ENCODE measurements around the gene LIN7C. TPM values are rescaled to one million over a fixed set of nuclear protein-coding genes. Genes with fewer than 3 reads are reported as not detected.

LIN7C gene
- total and polyA plus RNA-seq, 2 of the 13 experiments (the other 11 are each of a cell fraction or from before 2014, with no cell fraction given), result 14.8 to 37.2 TPM

DNA sequence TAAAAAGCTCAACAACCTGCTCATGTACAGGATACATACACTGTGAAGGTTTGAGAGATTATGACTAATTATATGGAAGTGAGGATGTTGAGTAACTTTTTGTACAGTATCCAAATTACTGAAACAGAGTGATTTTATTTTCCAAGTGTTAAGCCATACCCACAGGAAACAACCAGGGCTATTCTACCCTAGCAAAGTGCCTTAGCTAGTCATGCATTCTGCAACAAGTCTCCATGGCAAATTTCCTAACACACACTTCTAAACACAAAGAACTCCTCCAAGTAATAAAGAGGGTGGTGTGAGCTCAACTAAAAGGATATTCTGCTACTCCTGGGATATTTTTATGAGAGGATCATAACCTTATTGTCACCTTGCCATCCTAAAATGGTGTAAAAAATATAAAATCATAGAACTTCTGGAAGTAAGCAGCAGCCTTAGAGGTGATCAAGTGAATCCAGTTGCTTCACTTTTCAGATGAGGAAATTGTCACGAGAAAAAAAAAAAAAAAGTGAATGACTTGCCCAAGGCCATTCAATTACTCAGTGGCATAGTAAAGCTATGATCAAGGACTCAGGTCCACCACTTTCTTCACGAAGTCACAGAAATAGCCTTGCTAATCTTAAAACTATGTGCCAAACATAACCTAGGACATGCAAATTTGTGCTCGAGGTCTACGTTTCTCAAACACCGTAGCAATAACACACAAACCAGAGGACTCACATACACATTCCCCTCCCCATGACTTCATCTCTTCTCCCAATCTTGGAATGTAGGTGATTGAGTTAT lies 38.2 kb downstream of the LIN7C start (continued):
- TF ChIP-seq, protein P1, sequence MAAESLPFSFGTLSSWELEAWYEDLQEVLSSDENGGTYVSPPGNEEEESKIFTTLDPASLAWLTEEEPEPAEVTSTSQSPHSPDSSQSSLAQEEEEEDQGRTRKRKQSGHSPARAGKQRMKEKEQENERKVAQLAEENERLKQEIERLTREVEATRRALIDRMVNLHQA (CRISPR knock-in tag; IDR thresholded peaks at IDR 0.05), result no peak
- no peak for TF ChIP-seq ZNF570 (CRISPR knock-in tag; IDR thresholded peaks at IDR 0.05; ENCODE audit: borderline replicate concordance)
- TF ChIP-seq MIXL1 (CRISPR knock-in tag; IDR thresholded peaks at IDR 0.05), result no peak
- TF ChIP-seq, protein P2, sequence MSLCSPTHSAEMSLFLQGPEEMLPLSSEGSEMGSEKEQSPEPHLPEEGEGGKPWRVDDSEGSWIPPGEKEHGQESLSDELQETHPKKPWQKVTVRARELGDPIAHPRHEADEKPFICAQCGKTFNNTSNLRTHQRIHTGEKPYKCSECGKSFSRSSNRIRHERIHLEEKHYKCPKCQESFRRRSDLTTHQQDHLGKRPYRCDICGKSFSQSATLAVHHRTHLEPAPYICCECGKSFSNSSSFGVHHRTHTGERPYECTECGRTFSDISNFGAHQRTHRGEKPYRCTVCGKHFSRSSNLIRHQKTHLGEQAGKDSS (CRISPR knock-in tag; IDR thresholded peaks at IDR 0.05; ENCODE audit: borderline replicate concordance, low read depth), result no peak
- TF ChIP-seq, protein P3, sequence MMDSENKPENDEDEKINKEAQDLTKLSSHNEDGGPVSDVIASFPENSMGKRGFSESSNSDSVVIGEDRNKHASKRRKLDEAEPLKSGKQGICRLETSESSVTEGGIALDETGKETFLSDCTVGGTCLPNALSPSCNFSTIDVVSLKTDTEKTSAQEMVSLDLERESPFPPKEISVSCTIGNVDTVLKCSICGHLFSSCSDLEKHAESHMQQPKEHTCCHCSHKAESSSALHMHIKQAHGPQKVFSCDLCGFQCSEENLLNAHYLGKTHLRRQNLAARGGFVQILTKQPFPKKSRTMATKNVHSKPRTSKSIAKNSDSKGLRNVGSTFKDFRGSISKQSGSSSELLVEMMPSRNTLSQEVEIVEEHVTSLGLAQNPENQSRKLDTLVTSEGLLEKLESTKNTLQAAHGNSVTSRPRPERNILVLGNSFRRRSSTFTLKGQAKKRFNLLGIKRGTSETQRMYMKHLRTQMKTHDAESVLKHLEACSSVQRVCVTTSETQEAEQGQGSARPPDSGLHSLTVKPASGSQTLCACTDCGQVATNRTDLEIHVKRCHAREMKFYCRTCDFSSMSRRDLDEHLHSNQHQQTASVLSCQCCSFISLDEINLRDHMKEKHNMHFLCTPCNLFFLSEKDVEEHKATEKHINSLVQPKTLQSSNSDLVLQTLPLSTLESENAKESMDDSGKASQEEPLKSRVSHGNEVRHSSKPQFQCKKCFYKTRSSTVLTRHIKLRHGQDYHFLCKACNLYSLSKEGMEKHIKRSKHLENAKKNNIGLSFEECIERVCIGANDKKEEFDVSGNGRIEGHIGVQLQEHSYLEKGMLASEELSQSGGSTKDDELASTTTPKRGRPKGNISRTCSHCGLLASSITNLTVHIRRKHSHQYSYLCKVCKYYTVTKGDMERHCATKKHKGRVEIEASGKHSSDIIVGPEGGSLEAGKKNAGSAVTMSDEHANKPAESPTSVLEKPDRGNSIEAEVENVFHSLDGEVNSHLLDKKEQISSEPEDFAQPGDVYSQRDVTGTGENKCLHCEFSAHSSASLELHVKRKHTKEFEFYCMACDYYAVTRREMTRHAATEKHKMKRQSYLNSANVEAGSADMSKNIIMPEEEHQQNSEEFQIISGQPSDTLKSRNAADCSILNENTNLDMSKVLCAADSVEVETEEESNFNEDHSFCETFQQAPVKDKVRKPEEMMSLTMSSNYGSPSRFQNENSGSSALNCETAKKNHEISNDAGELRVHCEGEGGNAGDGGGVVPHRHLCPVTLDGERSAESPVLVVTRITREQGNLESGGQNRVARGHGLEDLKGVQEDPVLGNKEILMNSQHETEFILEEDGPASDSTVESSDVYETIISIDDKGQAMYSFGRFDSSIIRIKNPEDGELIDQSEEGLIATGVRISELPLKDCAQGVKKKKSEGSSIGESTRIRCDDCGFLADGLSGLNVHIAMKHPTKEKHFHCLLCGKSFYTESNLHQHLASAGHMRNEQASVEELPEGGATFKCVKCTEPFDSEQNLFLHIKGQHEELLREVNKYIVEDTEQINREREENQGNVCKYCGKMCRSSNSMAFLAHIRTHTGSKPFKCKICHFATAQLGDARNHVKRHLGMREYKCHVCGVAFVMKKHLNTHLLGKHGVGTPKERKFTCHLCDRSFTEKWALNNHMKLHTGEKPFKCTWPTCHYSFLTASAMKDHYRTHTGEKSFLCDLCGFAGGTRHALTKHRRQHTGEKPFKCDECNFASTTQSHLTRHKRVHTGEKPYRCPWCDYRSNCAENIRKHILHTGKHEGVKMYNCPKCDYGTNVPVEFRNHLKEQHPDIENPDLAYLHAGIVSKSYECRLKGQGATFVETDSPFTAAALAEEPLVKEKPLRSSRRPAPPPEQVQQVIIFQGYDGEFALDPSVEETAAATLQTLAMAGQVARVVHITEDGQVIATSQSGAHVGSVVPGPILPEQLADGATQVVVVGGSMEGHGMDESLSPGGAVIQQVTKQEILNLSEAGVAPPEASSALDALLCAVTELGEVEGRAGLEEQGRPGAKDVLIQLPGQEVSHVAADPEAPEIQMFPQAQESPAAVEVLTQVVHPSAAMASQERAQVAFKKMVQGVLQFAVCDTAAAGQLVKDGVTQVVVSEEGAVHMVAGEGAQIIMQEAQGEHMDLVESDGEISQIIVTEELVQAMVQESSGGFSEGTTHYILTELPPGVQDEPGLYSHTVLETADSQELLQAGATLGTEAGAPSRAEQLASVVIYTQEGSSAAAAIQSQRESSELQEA (CRISPR knock-in tag; IDR thresholded peaks at IDR 0.05; ENCODE audit: not compliant biosample characterization), result no peak
- peak; percentile 34; the same call in 1 of the 2 replicates for TF ChIP-seq KAT8 (CRISPR knock-in tag; IDR thresholded peaks at IDR 0.05)
- TF ChIP-seq SKI (IDR thresholded peaks at IDR 0.05; ENCODE audit: partially characterized antibody), result no peak
- no peak for TF ChIP-seq ZC3H13 (CRISPR knock-in tag; IDR thresholded peaks at IDR 0.05)
- TF ChIP-seq, protein P4, sequence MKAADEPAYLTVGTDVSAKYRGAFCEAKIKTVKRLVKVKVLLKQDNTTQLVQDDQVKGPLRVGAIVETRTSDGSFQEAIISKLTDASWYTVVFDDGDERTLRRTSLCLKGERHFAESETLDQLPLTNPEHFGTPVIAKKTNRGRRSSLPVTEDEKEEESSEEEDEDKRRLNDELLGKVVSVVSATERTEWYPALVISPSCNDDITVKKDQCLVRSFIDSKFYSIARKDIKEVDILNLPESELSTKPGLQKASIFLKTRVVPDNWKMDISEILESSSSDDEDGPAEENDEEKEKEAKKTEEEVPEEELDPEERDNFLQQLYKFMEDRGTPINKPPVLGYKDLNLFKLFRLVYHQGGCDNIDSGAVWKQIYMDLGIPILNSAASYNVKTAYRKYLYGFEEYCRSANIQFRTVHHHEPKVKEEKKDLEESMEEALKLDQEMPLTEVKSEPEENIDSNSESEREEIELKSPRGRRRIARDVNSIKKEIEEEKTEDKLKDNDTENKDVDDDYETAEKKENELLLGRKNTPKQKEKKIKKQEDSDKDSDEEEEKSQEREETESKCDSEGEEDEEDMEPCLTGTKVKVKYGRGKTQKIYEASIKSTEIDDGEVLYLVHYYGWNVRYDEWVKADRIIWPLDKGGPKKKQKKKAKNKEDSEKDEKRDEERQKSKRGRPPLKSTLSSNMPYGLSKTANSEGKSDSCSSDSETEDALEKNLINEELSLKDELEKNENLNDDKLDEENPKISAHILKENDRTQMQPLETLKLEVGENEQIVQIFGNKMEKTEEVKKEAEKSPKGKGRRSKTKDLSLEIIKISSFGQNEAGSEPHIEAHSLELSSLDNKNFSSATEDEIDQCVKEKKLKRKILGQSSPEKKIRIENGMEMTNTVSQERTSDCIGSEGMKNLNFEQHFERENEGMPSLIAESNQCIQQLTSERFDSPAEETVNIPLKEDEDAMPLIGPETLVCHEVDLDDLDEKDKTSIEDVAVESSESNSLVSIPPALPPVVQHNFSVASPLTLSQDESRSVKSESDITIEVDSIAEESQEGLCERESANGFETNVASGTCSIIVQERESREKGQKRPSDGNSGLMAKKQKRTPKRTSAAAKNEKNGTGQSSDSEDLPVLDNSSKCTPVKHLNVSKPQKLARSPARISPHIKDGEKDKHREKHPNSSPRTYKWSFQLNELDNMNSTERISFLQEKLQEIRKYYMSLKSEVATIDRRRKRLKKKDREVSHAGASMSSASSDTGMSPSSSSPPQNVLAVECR (CRISPR knock-in tag; IDR thresholded peaks at IDR 0.05; ENCODE audit: borderline replicate concordance), result 0 out of 2 replicates have a peak, but pooled peaks have one; percentile 12
- no peak for TF ChIP-seq TBX2 (CRISPR knock-in tag; IDR thresholded peaks at IDR 0.05; ENCODE audit: borderline replicate concordance)
